ENCODE measurements around the gene S100A8. TPM values are rescaled to one million over a fixed set of nuclear protein-coding genes. Genes with fewer than 3 reads are reported as not detected.
"Not testable (repeated sequence)": the region's sequence is repeated elsewhere in the genome, so short reads cannot be mapped to it uniquely, and the experiment has no call there.

Gene S100A8
- total RNA-seq, 3 donors from 2014 or later (not counting 1 experiment from before 2014, with no cell fraction given): 1.8 to 220 (median 75.8) TPM

- Histone ChIP-seq H3K27ac (ENCODE audit: low read length) (no peak overlapping the region), H3K4me3 (ENCODE audit: low read length) (no peak overlapping the region), H3K27me3 (ENCODE audit: control insufficient read depth, insufficient read depth, low read length) (no peaks in the 10 kb centered on the region), H3K36me3 (ENCODE audit: control insufficient read depth, insufficient read depth, low read length) (no peaks in the 10 kb centered on the region), H3K9me3 (ENCODE audit: control insufficient read depth, insufficient read depth, low read length) (no peaks in the 10 kb centered on the region), H3K4me1 (ENCODE audit: control insufficient read depth, insufficient read depth, low read length) (no peaks in the 10 kb centered on the region)
- 41% methylated on average over 1 of the region's 1 CpG for WGBS (ENCODE audit: insufficient coverage)
- no peak for DNase-seq
- H3K27me3 Mint-ChIP-seq (ENCODE audit: low read depth in 2 of 2): peaks cover 14 to 28% of the 10 kb centered on the region in 2 donors
- TF ChIP-seq CTCF (IDR thresholded peaks at IDR 0.05): no peak
- no peak for ATAC-seq
- H3K36me3 Mint-ChIP-seq: no peaks in the 10 kb centered on the region
- H3K9me3 Mint-ChIP-seq: peaks cover 0 to 2% of the 10 kb centered on the region in 2 donors
- H3K27ac Mint-ChIP-seq: no peak overlapping the region
- no peaks in the 10 kb centered on the region for H3K4me1 Mint-ChIP-seq
- intact Hi-C loops (cut with micrococcal nuclease): no loop called here
- no peak overlapping the region for H3K4me3 Mint-ChIP-seq
Measured at GRCh38 chr1:153426809-153427208, 35.9 kb upstream of the S100A8 start.

GRCh38 chr1:153422450-153423068, 31.7 kb upstream of the S100A8 start:
- Mint-ChIP-seq H3K27ac (no peak overlapping the region), H3K27me3 (ENCODE audit: low read depth in 2 of 2) (peaks cover 26 to 41% of the 10 kb centered on the region in 2 donors), H3K36me3 (no peaks in the 10 kb centered on the region), H3K4me1 (no peaks in the 10 kb centered on the region), H3K4me3 (no peak overlapping the region), H3K9me3 (peaks cover 0 to 2% of the 10 kb centered on the region in 2 donors)
- TF ChIP-seq CTCF (IDR thresholded peaks at IDR 0.05): no peak
- Histone ChIP-seq H3K4me3 (ENCODE audit: low read length) (no peak overlapping the region), H3K36me3 (ENCODE audit: control insufficient read depth, insufficient read depth, low read length) (no peaks in the 10 kb centered on the region), H3K4me1 (ENCODE audit: control insufficient read depth, insufficient read depth, low read length) (no peaks in the 10 kb centered on the region), H3K9me3 (ENCODE audit: control insufficient read depth, insufficient read depth, low read length) (no peaks in the 10 kb centered on the region), H3K27ac (ENCODE audit: low read length) (no peak overlapping the region), H3K27me3 (ENCODE audit: control insufficient read depth, insufficient read depth, low read length) (peaks cover 5% of the 10 kb centered on the region)
- ATAC-seq (peak in 2 of 3 donors; percentile 59 to 68), DNase-seq (peak; percentile 60 to 85)
- 6% methylated on average over 5 of the region's 6 CpGs for WGBS (ENCODE audit: insufficient coverage)
- intact Hi-C loops (cut with micrococcal nuclease): no loop called here

GRCh38 chr1:153420306-153420705, 29.4 kb upstream of the S100A8 start:
- Mint-ChIP-seq H3K27me3 (ENCODE audit: low read depth in 2 of 2) (peaks cover 23 to 28% of the 10 kb centered on the region in 2 donors), H3K27ac (no peak overlapping the region), H3K4me1 (no peaks in the 10 kb centered on the region), H3K4me3 (no peak overlapping the region), H3K36me3 (no peaks in the 10 kb centered on the region), H3K9me3 (peaks cover 0 to 2% of the 10 kb centered on the region in 2 donors)
- Histone ChIP-seq H3K9me3 (ENCODE audit: control insufficient read depth, insufficient read depth, low read length) (no peaks in the 10 kb centered on the region), H3K4me3 (ENCODE audit: low read length) (no peak overlapping the region), H3K4me1 (ENCODE audit: control insufficient read depth, insufficient read depth, low read length) (no peaks in the 10 kb centered on the region), H3K27me3 (ENCODE audit: control insufficient read depth, insufficient read depth, low read length) (peaks cover 5% of the 10 kb centered on the region), H3K36me3 (ENCODE audit: control insufficient read depth, insufficient read depth, low read length) (no peaks in the 10 kb centered on the region), H3K27ac (ENCODE audit: low read length) (no peak overlapping the region)
- no peak for DNase-seq
- ATAC-seq: no peak
- no peak for TF ChIP-seq CTCF (IDR thresholded peaks at IDR 0.05)
- WGBS (ENCODE audit: insufficient coverage): 74% methylated on average over 2 of the region's 2 CpGs
- intact Hi-C loops (cut with micrococcal nuclease): no loop called here

GRCh38 chr1:153419436-153419793, 28.5 kb upstream of the S100A8 start:
- H3K27ac Mint-ChIP-seq; H3K27me3 ChIP-seq (ENCODE audit: control insufficient read depth, insufficient read depth, low read length); H3K9me3 ChIP-seq (ENCODE audit: control insufficient read depth, insufficient read depth, low read length); DNase-seq; intact Hi-C loops (cut with micrococcal nuclease); H3K4me1 ChIP-seq (ENCODE audit: control insufficient read depth, insufficient read depth, low read length); H3K9me3 Mint-ChIP-seq; H3K36me3 Mint-ChIP-seq; ATAC-seq; H3K4me3 ChIP-seq (ENCODE audit: low read length); H3K27ac ChIP-seq (ENCODE audit: low read length); H3K36me3 ChIP-seq (ENCODE audit: control insufficient read depth, insufficient read depth, low read length); H3K4me3 Mint-ChIP-seq; H3K4me1 Mint-ChIP-seq: not testable (repeated sequence)
- 46% methylated on average over 2 of the region's 2 CpGs for WGBS (ENCODE audit: insufficient coverage)
- H3K27me3 Mint-ChIP-seq (ENCODE audit: low read depth in 2 of 2): peaks cover 19 to 20% of the 10 kb centered on the region in 2 donors

- H3K27ac Mint-ChIP-seq; H3K4me1 ChIP-seq (ENCODE audit: control insufficient read depth, insufficient read depth, low read length); H3K36me3 ChIP-seq (ENCODE audit: control insufficient read depth, insufficient read depth, low read length); ATAC-seq; H3K4me3 Mint-ChIP-seq; DNase-seq; intact Hi-C loops (cut with micrococcal nuclease); H3K4me1 Mint-ChIP-seq; H3K27ac ChIP-seq (ENCODE audit: low read length); H3K9me3 Mint-ChIP-seq; H3K9me3 ChIP-seq (ENCODE audit: control insufficient read depth, insufficient read depth, low read length); H3K36me3 Mint-ChIP-seq; H3K4me3 ChIP-seq (ENCODE audit: low read length); H3K27me3 ChIP-seq (ENCODE audit: control insufficient read depth, insufficient read depth, low read length): not testable (repeated sequence)
- WGBS (ENCODE audit: insufficient coverage): 71% methylated on average over 7 of the region's 7 CpGs
- H3K27me3 Mint-ChIP-seq (ENCODE audit: low read depth in 2 of 2): peaks cover 14 to 17% of the 10 kb centered on the region in 2 donors
Measured at GRCh38 chr1:153418758-153419435, 28.0 kb upstream of the S100A8 start.
